GM21390 (cell line): Measurements from ENCODE around the gene SP110.
"Not testable (repeated sequence)": the region's sequence is repeated elsewhere in the genome, so short reads cannot be mapped to it uniquely, and the experiment has no call there.

Source experiments
- ATAC-seq: cut with Tn5 transposase; IDR thresholded peaks from one replicate; pipeline ENCODE4 v1.9.1; 2021; ENCODE audit not compliant: unreplicated experiment

SP110 gene

DNA sequence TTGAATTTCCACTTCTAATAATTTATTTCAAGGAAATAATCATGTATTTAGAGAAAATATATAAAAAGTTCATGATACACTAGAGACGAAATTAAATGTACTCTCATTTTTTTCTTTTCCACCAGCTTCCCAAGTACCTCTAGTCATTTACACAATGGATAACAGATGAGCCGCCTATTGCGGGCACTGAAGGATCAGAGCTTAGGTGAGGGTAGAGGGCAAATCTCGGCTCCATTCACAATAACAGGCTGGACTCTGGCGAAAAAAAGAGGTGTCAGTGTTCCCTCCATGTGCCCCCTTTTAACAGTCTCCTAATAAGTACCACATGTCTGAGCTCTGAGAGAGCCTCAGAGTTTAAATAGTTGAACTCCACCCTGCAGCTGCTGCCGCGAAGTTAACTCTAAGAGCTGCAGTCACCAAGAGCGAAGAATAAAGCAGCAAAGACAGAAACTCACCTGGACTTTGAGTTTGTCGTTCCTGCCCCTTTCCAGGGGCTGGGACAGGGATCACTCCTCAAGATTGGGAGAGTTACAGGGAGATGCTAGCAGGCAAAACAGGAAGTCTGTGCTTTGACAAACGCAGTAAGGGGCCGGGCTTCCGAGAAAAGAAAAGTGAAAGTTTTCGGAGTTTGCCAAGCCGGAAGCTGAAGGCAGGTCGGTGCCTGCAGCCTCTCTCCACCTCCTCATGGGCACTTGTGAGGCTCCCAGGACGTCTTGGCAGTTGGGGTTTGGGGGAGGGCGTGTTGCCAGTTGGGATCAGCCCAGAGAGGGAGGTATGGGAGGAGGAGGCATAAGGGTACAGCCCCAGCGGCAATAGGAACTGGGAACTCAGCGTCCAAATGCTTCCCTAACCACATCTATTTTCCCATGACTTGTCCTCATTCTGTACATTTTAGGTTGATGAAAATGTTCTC, at the start of gene SP110:
TSS of gene SP110 (minus strand) at position 566 of the 913 bp plus-strand sequence. CDS start 3,057 bp downstream, outside the sequence.
- peak; percentile 74 for ATAC-seq

DNA sequence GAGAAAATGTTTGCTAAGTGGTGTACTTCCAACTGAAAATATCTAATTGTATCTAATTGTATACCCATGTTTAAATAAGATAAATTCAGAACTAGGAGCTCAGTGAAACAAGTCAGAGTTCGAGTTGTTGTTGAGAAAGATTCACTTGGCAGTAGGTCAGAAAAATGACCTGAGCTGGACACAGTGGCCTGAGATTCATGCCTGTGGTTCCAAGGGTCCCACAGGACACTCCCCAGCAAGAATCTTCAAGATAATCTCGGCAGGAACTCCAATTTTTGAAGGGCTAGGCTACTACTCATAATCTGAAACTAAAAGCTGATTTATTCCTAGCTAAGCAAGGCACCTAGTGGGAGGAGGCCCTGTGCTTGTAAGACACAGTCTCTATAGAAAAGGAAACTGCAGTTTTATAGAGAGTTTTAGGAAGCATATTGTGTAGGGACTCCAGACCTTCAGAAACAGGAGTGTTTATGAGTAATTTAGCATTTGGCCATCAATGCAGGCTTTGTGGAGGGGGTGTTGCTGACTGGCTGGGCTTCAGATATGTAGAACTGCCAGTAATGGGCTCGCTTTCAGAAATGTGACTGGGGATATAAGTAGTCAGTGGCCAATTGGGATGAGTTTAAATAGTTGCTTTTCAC, 48.9 kb upstream of the SP110 start:
- ATAC-seq = peak; percentile 61

DNA sequence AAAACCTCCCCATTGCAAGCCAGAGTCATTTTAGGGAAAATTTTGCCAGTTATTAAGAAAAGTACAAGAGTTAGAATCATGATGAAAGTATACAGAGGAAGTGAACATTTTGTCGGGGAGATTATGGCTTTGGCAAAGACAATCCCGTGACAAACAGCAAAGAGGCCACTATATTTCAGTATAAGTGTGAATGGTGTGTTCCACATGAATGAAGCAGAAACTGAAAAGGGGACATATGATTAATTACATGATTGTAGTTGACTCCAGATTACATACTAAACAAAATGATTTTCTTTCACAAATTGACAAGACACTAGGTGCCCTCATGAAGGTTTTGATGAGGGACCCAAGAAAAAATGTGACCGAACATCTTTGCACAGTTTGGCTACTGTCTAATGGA, 47.8 kb upstream of the SP110 start:
- peak; percentile 64 for ATAC-seq

DNA sequence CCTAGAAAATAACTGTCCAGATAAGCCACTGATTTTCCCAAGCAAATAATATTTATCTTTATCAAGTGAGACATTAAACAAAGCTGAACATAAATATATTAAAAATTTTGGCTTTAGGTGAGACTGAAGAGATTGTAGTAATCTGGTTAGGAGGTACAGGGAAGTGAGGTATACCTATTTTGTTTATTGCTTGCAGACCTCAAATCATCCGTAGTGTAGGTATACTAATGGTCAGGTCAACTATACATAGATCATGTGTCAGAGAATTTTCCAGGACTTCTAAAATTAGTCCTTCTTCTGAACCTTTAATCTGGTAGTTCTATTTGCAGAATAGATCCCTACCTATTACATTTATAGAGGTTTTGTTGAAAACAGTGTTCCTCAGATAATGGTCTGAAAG, 47.3 kb upstream of the SP110 start:
- ATAC-seq = peak; percentile 13

DNA sequence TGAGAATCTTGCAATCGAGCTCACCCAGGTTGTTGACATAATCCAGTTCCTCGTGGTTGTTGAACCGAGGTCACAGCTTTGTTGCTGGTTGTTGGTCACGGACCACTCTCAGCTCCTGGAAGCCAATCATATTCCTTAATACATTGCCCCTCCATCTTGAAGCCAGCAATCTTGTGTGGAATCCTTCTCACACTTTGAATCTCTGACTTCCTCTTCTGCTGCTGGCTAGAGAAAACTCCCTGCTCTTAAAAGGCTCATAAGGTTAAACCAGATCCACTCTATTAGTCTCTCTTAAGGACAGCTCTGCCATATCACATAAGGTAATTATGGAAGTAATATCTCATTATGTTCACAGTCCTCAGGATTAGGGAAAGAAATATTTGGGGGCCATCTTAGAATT, 46.9 kb upstream of the SP110 start:
- no peak for ATAC-seq

DNA sequence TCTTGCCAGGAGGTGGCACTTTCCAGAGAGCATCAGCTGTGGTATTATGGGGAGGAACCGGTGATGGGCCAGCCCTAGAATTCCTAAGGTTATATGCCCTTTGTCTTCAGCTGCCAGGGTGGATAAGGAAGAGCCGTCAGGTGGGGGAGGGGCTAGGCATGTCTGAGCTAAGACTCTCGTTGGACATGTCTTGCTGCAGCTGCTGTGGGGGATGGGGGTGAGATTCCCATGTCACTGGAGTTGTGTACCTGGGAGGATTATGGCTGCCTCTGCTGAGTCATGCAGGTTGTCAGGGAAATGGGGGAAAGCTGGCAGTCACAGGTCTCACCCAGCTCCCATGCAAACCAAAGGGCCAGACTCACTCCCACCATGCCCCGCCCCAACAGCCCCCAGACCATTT, 45.2 kb upstream of the SP110 start:
- not testable (repeated sequence) for ATAC-seq

DNA sequence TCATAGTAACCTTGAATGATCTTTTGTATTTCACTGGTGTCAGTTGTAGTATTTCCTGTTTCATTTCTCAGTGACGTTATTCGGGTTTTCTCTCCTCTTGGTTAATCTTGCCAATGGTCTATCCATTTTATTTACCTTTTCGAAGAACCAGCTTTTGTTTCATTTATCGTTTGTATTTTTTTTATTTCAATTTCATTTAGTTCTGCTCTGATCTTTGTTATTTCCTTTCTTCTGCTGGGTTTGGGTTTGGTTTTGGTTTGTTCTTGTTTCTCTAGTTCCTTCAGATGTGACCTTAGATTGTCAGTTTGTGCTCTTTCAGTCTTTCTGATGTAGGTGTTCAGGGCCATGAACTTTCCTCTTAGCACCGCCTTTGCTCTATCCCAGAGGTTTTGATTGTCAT, 42.5 kb upstream of the SP110 start:
- ATAC-seq = no peak

DNA sequence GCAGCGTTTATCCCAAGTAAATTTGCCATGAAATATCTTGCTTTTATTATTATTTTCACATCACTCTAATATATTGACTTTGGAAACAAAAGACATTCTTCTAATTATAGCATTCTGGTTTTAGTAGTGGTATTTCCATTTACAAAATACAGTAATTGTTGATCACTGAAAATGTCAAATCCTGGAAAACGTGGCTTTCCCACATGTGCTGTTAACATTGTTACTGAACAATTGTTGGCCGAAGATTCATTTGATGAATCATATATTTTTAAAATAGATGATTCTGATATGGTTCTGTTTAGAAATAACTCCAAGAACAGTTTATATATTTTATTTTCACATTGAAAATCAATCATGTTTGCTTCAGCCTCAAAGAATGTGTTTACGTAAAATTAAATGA, 38.7 kb upstream of the SP110 start:
- ATAC-seq = no peak

DNA sequence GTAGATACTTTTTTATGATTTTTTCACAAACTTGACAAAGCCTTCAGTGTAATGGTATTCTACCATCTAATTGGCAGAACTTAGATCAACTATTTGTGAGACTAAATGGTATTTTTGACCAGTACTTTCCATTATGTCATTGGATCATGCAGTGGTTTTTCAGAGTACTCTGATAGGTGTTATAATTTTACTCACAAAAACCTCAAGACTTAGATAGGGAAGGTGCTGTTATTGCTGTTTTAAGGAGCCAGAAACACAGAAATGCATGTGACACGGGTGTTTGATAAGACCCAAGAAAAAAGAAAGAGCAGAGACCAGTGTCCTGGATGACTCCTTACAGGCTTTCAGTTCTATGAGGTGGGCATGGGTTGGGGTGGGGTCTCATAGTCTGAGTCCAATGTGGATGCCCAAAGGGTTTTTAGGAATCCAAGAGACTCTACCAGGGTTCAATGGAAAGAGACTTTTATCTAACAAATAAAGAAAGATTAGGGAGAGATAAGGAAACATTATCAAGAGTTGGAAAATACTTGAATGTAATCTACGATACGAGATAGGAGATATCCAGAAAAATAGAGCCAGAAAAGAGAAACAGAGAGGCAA, 37.0 kb upstream of the SP110 start:
- ATAC-seq = no peak

DNA sequence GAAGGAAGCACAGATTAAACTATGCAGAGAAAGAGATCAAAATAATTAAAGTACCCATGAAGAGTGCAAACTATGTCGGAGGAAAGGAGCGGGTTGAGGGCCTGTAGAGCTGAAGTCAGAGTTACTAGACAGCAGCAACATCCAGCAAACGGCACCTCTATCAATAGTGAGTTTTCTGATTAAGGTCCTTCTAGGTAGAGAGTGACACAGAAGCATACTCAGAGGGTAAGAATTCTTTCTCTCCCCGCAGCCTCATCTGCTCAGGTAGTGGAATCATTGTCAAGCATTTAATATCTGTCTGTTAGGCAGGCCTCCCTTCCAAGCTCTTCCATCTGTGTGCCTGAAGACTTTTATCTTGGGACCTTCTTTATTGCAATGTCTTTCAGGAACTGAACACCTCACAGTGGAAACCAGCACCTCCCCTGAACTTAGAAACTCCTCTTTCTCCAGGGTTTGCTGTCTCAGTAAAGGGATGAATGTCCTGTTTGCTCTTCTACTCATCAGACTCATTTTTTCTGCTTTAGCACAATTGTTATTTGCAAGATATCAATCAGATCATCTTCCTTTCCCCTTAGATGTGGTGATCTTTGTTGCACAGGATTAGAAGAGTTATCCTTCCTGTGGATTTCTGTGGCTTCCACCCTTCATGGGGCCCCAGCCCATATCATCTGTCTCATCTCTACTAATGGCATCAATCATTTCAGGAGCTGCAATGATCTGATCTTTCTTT, 34.5 kb upstream of the SP110 start:
- ATAC-seq = no peak

DNA sequence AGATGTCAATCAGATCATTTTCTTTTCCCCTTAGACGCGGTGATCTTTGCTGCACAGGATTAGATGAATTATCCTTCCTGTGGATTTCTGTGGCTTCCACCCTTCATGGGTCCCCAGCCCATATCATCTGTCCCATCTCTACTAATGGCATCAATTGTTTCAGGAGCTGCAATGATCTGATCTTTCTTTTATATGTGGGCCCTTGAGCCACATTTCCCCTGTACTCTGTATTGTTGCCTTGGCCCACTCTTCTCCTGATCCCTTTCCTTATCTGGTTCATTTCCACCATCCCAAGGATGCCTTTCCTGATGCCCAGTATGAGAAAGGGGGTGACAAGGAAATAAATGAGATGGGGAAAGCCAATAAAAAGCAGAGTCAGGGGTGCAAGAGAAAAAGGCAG, 30.4 kb upstream of the SP110 start:
- ATAC-seq = no peak

DNA sequence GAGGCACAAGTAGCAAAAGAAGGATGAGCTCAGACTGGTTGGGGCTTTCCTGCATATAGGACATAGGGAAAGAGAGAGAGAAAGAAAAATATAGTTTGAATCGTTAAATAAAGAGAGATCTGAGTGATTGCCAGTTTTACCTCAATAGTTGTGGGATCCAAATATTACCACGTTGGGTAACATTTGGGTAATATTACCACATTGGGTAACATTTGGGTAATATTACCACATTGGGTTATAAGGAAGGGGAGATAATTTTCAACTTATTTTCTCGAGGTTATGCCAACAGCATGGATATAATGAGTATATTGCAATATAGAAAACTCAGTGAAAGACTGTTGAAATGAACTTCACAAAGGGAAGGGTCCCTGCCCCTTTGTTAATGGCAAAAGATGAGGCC, 26.4 kb upstream of the SP110 start:
- no peak for ATAC-seq

DNA sequence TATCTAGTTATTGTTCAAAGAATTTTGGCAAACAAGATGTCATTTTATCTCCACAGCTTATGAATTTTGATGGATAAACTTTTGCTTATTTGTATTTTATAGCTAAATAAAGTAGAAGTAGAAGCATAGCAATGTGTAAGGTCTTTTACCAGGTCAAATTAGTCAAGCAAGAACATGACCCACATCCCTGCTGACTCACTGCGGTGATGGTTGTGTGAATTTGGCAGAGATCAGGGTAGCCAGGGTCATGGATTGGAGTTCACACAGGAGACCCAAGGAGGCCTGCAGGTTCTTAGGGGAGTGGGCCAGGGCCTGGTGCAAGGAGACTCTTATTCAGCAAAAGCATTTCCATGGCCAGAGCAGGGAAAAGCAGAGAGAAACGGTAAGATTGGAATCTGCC, 24.4 kb upstream of the SP110 start:
- ATAC-seq = no peak

DNA sequence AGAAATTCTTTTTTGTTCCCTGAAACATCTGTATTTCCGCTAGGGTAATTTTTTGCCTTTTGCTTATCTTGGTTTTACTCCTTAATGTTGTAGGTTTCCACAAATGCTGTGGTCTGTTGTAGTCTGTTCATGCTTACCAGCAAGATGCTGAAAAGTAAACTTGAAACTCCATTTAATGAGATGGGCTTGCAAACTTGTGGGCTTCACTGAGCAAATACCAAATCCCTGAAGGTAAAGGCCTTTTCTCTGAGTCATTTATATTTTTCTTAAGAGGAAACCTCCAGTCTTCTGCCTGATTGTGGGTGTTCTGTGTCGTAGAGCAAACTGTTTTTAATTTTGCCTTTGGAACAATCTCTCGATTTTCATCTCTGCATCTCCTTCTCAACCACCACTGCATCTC, 15.1 kb upstream of the SP110 start:
- no peak for ATAC-seq

DNA sequence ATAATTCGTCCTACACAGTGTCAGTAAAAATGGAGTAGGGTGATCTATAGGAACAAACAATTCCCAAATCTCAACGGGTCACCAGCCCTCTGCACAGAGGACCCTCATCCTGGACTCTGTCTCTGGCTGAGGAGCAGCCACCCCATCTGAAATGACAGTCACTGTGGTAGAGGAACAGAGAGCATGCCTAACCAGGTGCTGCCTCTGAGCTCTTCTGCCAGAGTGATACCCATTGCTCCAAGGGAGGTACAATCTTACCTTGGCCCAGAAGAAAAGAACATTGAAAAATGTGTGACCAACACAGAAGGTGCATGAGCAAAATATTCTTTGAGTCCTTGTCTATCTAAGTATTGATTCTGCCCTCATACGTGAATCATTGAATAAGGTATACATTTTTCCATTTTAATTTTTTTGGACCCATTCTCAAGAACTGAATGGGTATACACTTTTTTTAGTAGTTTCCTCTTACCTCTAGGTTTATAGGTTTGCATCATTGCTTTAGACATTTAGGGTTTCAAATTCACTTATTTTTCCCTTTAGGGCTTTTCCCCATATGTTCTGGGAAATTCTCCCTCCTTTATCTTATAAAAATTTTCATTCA, 14.4 kb upstream of the SP110 start:
- peak; percentile 68 for ATAC-seq

DNA sequence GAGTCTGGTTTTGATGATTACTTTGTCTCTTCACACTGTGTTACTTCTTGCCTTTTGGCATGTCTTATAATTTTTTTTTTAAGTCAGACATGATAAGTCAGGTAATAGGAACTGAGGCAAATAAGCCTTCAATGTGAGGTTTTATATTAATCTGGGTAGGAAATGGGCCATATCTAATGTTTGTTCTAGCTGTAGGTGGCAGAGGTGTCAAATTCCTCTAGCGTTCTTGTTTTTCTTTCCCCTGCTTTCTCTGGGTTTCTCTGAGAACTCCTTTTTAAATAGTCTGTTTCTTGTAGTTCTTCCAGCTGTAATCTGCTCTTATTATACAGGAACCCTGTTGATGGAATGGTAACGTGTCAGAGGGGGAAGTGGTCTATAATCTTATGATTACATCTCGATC, 11.5 kb upstream of the SP110 start:
- ATAC-seq = no peak

DNA sequence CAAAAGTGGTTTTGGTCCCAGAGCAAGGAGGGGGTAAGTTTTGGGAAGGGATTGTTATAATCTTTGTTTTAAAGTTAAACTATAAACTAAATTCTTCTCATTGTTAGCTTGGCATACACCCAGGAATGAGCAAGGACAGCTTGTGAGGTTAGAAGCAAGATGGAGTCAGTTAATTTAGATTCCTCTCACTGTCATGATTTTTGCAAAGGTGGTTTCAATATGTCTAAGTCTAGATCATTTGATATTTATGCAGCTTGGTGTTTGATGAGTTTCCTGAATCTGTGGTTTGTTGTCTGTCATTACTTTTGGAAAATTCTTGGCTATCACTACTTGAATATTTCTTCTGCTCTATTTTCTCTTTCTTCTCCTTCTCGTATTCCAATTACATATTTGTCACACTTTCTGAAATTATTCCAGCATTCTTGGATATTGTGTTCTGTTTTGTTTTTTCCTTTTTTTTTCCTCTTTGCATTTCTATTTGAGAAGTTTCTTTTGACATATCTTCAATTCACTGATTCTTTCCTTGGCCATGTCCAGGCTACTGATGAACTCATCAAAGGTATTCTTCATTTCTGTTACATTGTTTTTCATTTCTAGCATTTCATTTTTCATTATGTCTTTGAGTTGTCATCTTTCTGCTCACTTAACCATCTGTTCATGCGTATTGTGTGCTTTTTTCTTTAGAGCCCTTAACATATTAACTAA, 10.9 kb upstream of the SP110 start:
- no peak for ATAC-seq

DNA sequence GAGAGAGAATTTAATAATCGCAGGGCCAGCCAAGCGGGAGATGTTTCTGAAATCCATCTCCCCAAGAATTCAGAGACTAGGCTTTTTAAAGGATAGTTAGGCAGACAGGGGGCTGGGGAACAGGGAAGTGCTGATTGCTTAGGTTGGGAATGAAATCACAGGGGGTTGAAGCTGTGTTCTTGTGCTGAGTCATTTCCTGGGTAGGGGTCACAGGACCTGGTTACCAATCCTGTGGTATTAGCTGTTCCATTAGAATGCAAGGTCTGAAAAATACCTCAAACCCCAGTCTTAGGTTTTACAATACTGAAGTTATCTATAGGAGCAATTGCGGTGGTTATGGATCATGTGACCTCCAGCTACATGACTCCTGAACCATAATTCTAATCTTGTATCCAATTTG, 10.3 kb upstream of the SP110 start:
- no peak for ATAC-seq

DNA sequence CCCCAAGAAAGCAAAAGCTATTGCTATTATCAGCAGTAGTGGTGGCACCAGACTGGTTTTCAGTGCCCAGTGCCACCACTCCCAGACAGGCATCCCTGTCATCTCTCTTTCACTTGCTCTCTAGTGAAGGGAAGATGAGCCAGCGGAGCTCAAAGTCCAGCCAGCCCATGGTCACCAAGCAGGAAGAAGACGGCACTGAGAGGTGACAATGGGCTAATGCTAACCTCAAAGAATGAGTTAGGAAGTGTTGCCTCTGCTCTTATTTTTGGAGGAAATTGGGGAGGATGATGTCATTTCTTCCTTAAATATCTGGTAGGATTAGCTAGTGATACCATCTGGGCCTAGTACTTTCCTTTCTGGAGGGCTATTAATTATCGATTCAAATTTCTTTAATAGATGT, 7.4 kb upstream of the SP110 start:
- no peak for ATAC-seq

DNA sequence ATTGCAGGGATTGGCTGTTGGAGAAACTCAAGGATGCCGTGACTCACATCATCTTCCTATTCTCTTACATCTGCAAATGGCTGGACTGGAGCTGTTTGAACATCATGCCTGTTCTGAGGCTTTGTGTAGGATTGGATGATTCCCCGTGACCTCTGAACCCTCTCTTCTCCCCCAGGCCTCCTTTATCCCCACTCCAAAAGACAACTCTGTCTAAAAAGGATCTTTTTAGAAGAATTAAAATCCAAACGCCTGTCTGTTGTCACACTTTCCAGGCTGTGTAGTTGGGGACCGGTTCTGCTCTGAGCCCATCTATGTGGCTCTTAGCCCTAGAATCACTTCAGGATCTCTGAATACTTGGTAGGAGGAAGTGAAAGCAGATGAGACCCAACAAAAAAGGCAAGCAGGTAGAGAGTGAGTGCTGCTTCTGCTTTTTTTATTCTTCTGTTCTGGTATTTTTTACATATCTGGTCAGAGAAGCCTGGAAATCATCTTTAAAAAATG, 6.3 kb upstream of the SP110 start:
- ATAC-seq = peak; percentile 81
